Endothelial cell (in vitro differentiated cells): ENCODE data around the gene GINS1. TPM values are rescaled to one million over a fixed set of nuclear protein-coding genes. Genes with fewer than 3 reads are reported as not detected.

Experiments used
- DNase-seq: peaks from one replicate; pipeline ENCODE4 v3.0.0; 2021; ENCODE audit warnings: low spot score
- H3K27ac Mint-ChIP-seq: one replicate; pipeline ENCODE4 v1.8.0; 2021; ENCODE audit warnings: mixed read lengths, inconsistent platforms; ENCODE audit not compliant: unreplicated experiment
- H3K27me3 Mint-ChIP-seq: one replicate; pipeline ENCODE4 v1.8.0; 2021; ENCODE audit warnings: mild to moderate bottlenecking, moderate library complexity, mixed read lengths, inconsistent platforms; ENCODE audit not compliant: unreplicated experiment
- H3K36me3 Mint-ChIP-seq: one replicate; pipeline ENCODE4 v1.8.0; 2021; ENCODE audit warnings: mild to moderate bottlenecking, low read depth, mixed read lengths, inconsistent platforms; ENCODE audit not compliant: unreplicated experiment
- H3K4me1 Mint-ChIP-seq: one replicate; pipeline ENCODE4 v1.8.0; 2021; ENCODE audit warnings: mild to moderate bottlenecking, mixed read lengths, inconsistent platforms; ENCODE audit not compliant: unreplicated experiment
- H3K4me3 Mint-ChIP-seq: one replicate; pipeline ENCODE4 v1.8.0; 2021; ENCODE audit warnings: mild to moderate bottlenecking, mixed read lengths, inconsistent platforms; ENCODE audit not compliant: unreplicated experiment
- H3K9me3 Mint-ChIP-seq: one replicate; pipeline ENCODE4 v1.8.0; 2021; ENCODE audit warnings: mixed read lengths, inconsistent platforms; ENCODE audit not compliant: unreplicated experiment
- CTCF ChIP-seq: fragments of 200-600 bp; sonication (generic); IDR thresholded peaks from one replicate; pipeline ENCODE4 v1.5.0; 2021; ENCODE audit warnings: antibody characterized with exemption; ENCODE audit not compliant: unreplicated experiment
- total RNA-seq: library from RNA; stranded (reverse); fragmentation: NEBNext Ultra II Directional; extraction: Animal tissue kit (Norgen Biotek cat#: 25700); gene quantifications from one replicate; pipeline ENCODE4 v1.2.1, GENCODE V29; 2021; ENCODE audit not compliant: unreplicated experiment

GINS1 gene
- total RNA-seq, 1 donor from 2014 or later = 12.3 TPM

DNA sequence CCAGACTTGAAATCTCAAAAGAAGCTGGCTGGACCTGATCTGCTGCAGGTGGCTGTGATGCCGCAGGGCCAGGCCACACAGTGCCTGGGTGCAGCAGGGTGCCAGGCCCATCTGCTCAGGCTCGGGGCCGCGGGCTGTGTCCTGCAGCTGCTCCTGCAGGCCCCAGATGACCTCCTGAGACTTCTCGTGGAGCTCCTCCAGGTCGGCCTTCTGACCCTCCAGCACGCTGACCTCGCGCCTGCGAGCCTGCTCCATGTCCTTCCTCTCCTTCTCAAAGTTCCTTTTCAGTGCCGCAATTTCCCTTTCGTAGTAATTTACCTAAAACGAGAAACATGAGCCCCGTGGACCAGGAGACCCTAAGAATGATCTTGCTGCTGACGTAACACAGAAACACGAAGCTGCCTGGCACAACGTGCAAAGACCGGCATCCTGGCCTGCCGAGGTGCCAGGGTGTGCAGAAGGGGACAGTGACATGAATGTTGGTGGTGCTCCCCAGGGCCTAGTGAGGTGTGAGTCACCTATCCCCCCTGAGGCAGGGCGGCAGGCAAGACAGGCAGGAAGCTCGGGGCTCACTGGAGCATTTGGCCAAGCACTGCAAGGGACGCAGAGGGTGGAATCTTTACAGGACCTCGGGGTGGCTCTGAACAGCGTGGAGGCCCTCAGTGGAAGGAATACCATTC, 71.6 kb downstream of the GINS1 start:
- H3K27ac Mint-ChIP-seq = no peak overlapping the region
- no peaks in the 10 kb centered on the region for H3K9me3 Mint-ChIP-seq
- peaks cover 43% of the 10 kb centered on the region for H3K36me3 Mint-ChIP-seq
- peaks cover 17% of the 10 kb centered on the region for H3K27me3 Mint-ChIP-seq
- no peak for DNase-seq
- H3K4me1 Mint-ChIP-seq = no peaks in the 10 kb centered on the region
- no peak for TF ChIP-seq CTCF
- peak overlapping the region; percentile 54 for H3K4me3 Mint-ChIP-seq

DNA sequence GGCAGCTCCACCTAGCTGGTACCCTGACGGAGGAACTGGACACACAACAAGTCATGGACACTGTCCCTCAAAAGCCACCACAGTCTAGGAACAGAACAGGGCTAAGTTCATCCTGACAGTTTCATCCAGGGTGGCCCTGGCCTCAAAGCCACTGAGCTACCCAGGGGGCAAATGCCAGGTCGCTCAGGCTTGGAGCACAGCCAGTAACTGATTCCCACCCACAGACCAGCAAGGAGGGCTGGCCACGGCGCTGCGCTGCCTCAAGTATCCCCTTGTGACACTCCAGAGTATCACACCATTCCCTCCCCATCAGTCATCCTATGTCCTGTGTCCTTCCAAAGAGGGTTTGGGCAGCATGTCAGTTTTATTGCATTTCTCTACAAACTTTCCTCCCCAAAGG, 72.2 kb downstream of the GINS1 start:
- Mint-ChIP-seq H3K4me1 (peaks cover 4% of the 10 kb centered on the region), H3K27ac (no peak overlapping the region), H3K27me3 (peaks cover 15% of the 10 kb centered on the region), H3K9me3 (no peaks in the 10 kb centered on the region), H3K36me3 (peaks cover 48% of the 10 kb centered on the region), H3K4me3 (peak overlapping the region; percentile 42)
- no peak for DNase-seq
- no peak for TF ChIP-seq CTCF

GRCh38 chr20:25480156-25480555, 72.7 kb downstream of the GINS1 start:
- H3K27ac Mint-ChIP-seq = no peak overlapping the region
- H3K4me3 Mint-ChIP-seq = no peak overlapping the region
- peaks cover 9% of the 10 kb centered on the region for H3K4me1 Mint-ChIP-seq
- TF ChIP-seq CTCF = no peak
- H3K27me3 Mint-ChIP-seq = peaks cover 15% of the 10 kb centered on the region
- H3K9me3 Mint-ChIP-seq = no peaks in the 10 kb centered on the region
- DNase-seq = no peak
- peaks cover 52% of the 10 kb centered on the region for H3K36me3 Mint-ChIP-seq

- DNase-seq = no peak
- peaks cover 12% of the 10 kb centered on the region for H3K4me1 Mint-ChIP-seq
- H3K4me3 Mint-ChIP-seq = no peak overlapping the region
- no peak overlapping the region for H3K27ac Mint-ChIP-seq
- peaks cover 47% of the 10 kb centered on the region for H3K36me3 Mint-ChIP-seq
- TF ChIP-seq CTCF = no peak
- no peaks in the 10 kb centered on the region for H3K9me3 Mint-ChIP-seq
- peaks cover 12% of the 10 kb centered on the region for H3K27me3 Mint-ChIP-seq
Measured at GRCh38 chr20:25480797-25481196, 73.3 kb downstream of the GINS1 start.

DNA sequence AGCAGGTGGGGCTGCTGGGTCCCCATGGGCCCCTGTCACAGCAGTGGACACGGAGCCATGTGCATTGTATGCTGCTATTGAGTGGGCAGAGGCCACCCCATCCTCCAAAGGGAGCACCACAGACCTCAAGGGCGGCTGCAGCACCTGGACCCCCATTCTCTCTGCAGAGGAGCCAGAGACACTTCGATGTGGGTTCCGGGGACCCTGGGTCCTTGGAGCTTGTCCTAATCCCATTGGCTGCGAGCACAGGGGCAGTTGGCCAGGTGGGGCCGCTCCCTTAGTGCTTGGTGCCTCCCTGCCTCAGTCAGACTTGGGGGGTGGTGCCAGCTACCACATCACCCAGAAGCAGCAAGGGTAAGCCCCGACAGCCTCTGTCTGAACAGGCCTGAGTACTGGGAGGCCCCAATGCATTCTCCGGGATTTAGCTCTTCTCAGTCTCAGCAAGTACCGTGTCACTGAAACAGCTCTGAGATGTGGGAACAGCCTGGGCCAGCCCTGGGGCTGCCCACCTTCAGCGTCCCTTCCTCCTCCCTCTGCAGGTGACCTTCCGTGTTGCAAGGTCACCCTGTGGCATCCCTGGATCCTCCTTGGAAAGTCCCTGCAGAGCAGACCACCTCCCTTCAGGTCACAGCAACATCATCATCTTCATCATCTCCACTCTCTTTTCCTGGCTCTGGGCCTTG, 73.9 kb downstream of the GINS1 start:
- Mint-ChIP-seq H3K4me3 (no peak overlapping the region), H3K36me3 (peaks cover 49% of the 10 kb centered on the region), H3K27ac (no peak overlapping the region), H3K27me3 (peaks cover 15% of the 10 kb centered on the region), H3K4me1 (peaks cover 17% of the 10 kb centered on the region), H3K9me3 (no peaks in the 10 kb centered on the region)
- no peak for TF ChIP-seq CTCF
- DNase-seq = no peak
